ENCODE measurements around the gene FTHL17.

The FTHL17 gene

DNA sequence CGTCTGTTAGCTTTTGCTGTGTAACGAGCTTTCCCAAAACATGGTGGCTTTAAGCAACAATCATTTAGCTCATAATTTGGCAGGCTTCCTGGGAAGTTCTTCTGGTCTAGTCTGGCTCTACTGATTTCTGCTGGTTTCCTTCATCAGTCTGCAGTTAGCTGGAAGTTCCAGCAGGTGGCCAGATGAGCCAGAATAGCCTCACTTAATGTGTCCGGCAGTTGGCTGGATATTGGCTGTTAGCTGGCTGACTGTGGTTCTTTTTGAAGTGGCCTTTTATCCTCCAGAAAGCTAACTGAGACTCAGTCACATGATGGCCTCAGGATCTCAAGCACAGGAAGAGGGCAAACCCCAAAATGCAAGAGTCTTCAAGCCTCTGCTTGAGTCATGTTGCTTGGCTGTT is 34.9 kb downstream of the FTHL17 start:
- peak; percentile 71 for DNase-seq

DNA sequence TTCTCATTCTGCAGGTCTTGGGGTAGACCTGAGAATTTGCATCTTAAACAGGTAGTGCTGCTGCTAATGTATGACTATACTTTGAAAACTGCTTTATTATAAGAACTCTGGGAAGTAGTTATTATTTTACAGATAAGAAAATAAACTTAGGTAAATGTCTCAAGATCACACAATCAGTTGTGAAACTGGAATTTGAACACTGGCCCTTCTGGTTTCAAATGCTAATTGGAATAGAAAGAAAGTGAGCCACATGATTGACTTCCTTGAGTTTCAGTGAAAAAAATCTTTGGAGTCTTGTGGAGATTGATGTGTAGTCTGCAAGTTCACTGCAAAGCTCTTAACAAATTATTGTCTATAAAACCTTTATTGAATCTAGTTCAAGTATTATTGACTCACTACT is 44.5 kb downstream of the FTHL17 start:
- no peak for DNase-seq

DNA sequence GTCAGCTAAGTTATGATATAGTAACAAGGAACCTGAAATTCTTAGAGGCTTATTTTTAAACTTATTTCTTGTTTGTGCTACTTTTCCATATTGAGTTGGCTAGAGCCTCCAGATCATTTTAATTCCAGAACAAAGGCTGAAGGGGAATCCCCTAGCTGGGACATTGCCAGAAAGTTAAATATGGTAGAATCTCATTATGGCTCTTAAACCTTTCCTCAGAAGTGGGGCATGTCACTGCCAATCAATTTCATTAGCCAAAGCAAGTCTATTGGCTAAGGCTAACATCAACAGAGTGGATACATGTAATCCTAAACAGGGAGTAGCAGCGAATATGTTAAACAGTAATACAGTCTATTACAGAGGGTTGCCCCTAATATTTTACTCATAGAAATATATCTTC is 47.0 kb downstream of the FTHL17 start:
- DNase-seq = no peak

DNA sequence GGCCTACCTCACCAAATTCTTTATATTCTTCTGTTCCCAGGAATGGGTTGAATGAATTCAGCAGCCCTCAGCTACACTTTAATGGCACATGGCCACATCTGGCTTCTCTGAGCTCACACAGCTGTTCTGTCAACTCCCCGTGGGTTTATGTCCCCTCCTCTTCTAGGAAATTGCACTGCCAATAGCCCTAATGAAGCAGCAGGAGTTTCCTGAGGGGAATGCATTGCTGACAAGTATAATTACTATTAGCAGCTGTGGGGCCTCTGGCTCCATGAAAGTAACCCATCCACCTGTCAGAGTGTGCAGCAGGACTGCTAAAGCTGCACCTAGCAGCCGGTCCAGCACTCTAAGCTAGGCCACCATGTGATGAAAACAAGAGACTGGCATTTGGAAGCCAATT is 50.3 kb downstream of the FTHL17 start:
- no peak for DNase-seq
